HepG2 (cell line): ENCODE data around the gene DHRS4L2. TPM values are rescaled to one million over a fixed set of nuclear protein-coding genes. Genes with fewer than 3 reads are reported as not detected.
"Not testable (repeated sequence)": the region's sequence is repeated elsewhere in the genome, so short reads cannot be mapped to it uniquely, and the experiment has no call there.

ENCODE experiments used
- GATAD2A ChIP-seq: IDR thresholded peaks from 2 replicates; pipeline ENCODE4 v1.6.1; 2016
- HMGXB4 ChIP-seq, 2 experiments: sonication (generic) in 1 of 2; formaldehyde crosslinking in 1 of 2; IDR thresholded peaks; 2 replicates each; pipeline versions ENCODE4 v1.4.0 to v1.6.1; 2018 to 2020; ENCODE audit warnings: missing genetic modification reagents in 2 of 2, borderline replicate concordance in 1 of 2, low read depth in 1 of 2, mild to moderate bottlenecking in 1 of 2, missing biosample characterization in 1 of 2
- HNF1B ChIP-seq: sonication (generic); formaldehyde crosslinking; IDR thresholded peaks from 2 replicates; pipeline ENCODE4 v1.5.1; 2020; ENCODE audit warnings: mild to moderate bottlenecking, moderate library complexity, missing genetic modification reagents
- HOXA3 ChIP-seq: sonication (generic); formaldehyde crosslinking; IDR thresholded peaks from 2 replicates; pipeline ENCODE4 v1.5.0; 2020; ENCODE audit warnings: missing genetic modification reagents
- HOXD1 ChIP-seq: sonication (generic); formaldehyde crosslinking; IDR thresholded peaks from 2 replicates; pipeline ENCODE4 v1.5.0; 2020; ENCODE audit warnings: missing genetic modification reagents
- REL ChIP-seq: sonication (generic); formaldehyde crosslinking; conservative IDR thresholded peaks from 2 replicates; pipeline ENCODE4 v1.8.0; 2022; ENCODE audit warnings: mild to moderate bottlenecking, missing genetic modification reagents, moderate library complexity
- SOX13 ChIP-seq, 3 experiments: fragments of 450-650 bp in 1 of 3; sonication (generic) in 1 of 3; formaldehyde crosslinking in 1 of 3; IDR thresholded peaks in 2 of 3; conservative IDR thresholded peaks in 1 of 3; 2 replicates each; pipeline versions ENCODE4 v1.5.0 to v1.6.1; 2016 to 2020; ENCODE audit warnings: antibody characterized with exemption in 1 of 3, mild to moderate bottlenecking in 1 of 3, missing compliant biosample characterization in 1 of 3, missing genetic modification reagents in 1 of 3, moderate library complexity in 1 of 3
- TRAFD1 ChIP-seq: sonication (generic); formaldehyde crosslinking; IDR thresholded peaks from 2 replicates; pipeline ENCODE4 v1.5.1; 2020; ENCODE audit warnings: missing genetic modification reagents, mild to moderate bottlenecking, borderline replicate concordance
- ZBTB25 ChIP-seq: IDR thresholded peaks from 2 replicates; pipeline ENCODE4 v1.6.1; 2018; ENCODE audit warnings: missing genetic modification reagents
- ZNF317 ChIP-seq: sonication (generic); formaldehyde crosslinking; IDR thresholded peaks from 2 replicates; pipeline ENCODE4 v1.5.0; 2020; ENCODE audit warnings: mild to moderate bottlenecking, missing genetic modification reagents
- ZNF331 ChIP-seq: sonication (generic); formaldehyde crosslinking; IDR thresholded peaks from 2 replicates; pipeline ENCODE4 v1.4.0; 2020; ENCODE audit warnings: missing genetic modification reagents
- ZNF646 ChIP-seq: sonication (generic); formaldehyde crosslinking; IDR thresholded peaks from 2 replicates; pipeline ENCODE4 v1.9.0; 2021; ENCODE audit warnings: mild to moderate bottlenecking, missing genetic modification reagents
- polyA plus RNA-seq, 8 experiments: library from polyadenylated mRNA; depleted of rRNA in 3 of 8; stranded (reverse) in 7 of 8; unstranded in 1 of 8; fragments of >200 nt; fragmentation: Illumina TruSeq in 4 of 8; extraction: Trizol in 4 of 8; gene quantifications; 2 replicates each; pipeline versions ENCODE4 v1.2.1 to v1.2.3, GENCODE V29; 2011 to 2016; ENCODE audit warnings: low read depth in 4 of 8, missing spikeins in 1 of 8, mixed read lengths in 1 of 8; ENCODE audit not compliant: insufficient read depth in 1 of 8
- total RNA-seq, 5 experiments: library from RNA; depleted of rRNA; stranded (reverse); fragments of >200 nt; fragmentation: Illumina TruSeq; extraction: Trizol; gene quantifications; 2 replicates each; pipeline ENCODE4 v1.2.3, GENCODE V29; 2016; ENCODE audit warnings: low read depth in 1 of 5

Gene DHRS4L2
- total and polyA plus RNA-seq, 2 of the 13 experiments (the other 11 are each of a cell fraction or from before 2014, with no cell fraction given), result 24.7 to 38.2 TPM

- TF ChIP-seq HOXD1 (CRISPR knock-in tag) (peak; percentile 31; the same call in 1 of the 2 replicates), ZNF331 (peak; percentile 50; the same call in 1 of the 2 replicates), TRAFD1 (CRISPR knock-in tag) (0 out of 2 replicates have a peak, but pooled peaks have one; percentile 20), ZBTB25 (peak; percentile 76; the same call in 1 of the 2 replicates), HMGXB4 (CRISPR knock-in tag; IDR thresholded peaks at IDR 0.05; ENCODE audit: borderline replicate concordance in 1 of 2, low read depth in 1 of 2) (peak; percentile 28 to 50; a peak in 1 of 4 replicates), GATAD2A (CRISPR knock-in tag) (peak; percentile 93), ZNF646 (CRISPR knock-in tag) (0 out of 2 replicates have a peak, but pooled peaks have one; percentile 32), SOX13 (CRISPR knock-in tag; conservative IDR thresholded peaks at IDR 0.05 in 1 of 2, IDR thresholded peaks at IDR 0.05 in 1 of 2) (peak in 1 of 2 experiments; percentile 88; a peak in 2 of 4 replicates), HNF1B (peak; percentile 100), REL (CRISPR knock-in tag) (0 out of 2 replicates have a peak, but pooled peaks have one; percentile 16), HOXA3 (peak; percentile 75), ZNF317 (CRISPR knock-in tag) (peak; percentile 38; the same call in 1 of the 2 replicates)
- TF ChIP-seq SOX13 (IDR thresholded peaks at IDR 0.05), result not testable (repeated sequence)
These were observed 6.5 kb upstream of the DHRS4L2 start (continued) for GRCh38 chr14:23981951-23982813.
